ENCODE data around the gene ERFL. TPM values are rescaled to one million over a fixed set of nuclear protein-coding genes. Genes with fewer than 3 reads are reported as not detected.

The ERFL gene
- total and polyA plus RNA-seq, 2 of the 8 experiments (the other 6 are each of a cell fraction or from before 2014, with no cell fraction given): 0.12 TPM; not detected in 1

- H2BK20ac ChIP-seq (ENCODE audit: low read length): peak overlapping the region; percentile 97
- FAIRE-seq: no peak
- peaks cover 1% of the 10 kb centered on the region for H3K79me1 ChIP-seq (ENCODE audit: low read depth, low read length)
- H3K4ac ChIP-seq (replicated peaks; ENCODE audit: insufficient read length, low read depth, low read length): peak overlapping the region; percentile 13
- peak; percentile 12 for TF ChIP-seq EZH2 (IDR thresholded peaks at IDR 0.05; ENCODE audit: low read depth, low read length, severe bottlenecking)
- peak; percentile 14 for TF ChIP-seq RNF2 (IDR thresholded peaks at IDR 0.05; ENCODE audit: borderline replicate concordance, low read depth, low read length, missing control alignments, poor library complexity, severe bottlenecking)
- TF ChIP-seq ATF3 (IDR thresholded peaks at IDR 0.05; ENCODE audit: insufficient read depth, low read depth, low read length): no peak
- TF ChIP-seq TBP (IDR thresholded peaks at IDR 0.05; ENCODE audit: low read depth, low read length): no peak
- TF ChIP-seq SRF (IDR thresholded peaks at IDR 0.05; ENCODE audit: low read depth, low read length): no peak
- H2BK15ac ChIP-seq (ENCODE audit: low read length): peak overlapping the region; percentile 100
- no peak overlapping the region for H3K14ac ChIP-seq (ENCODE audit: insufficient read length)
- ChIA-PET CTCF (ENCODE audit: partially characterized antibody) (no interaction called here), POLR2A (ENCODE audit: partially characterized antibody) (interaction anchor here (0.7 kb wide), 1 partner anchor 13 kb away, joined by 3 read pairs; no protein-coding TSS in a partner anchor)
- H4K5ac ChIP-seq (ENCODE audit: insufficient read length, low read depth, low read length): no peak overlapping the region
- 53% methylated on average over 21 of the region's 27 CpGs; no CpG with 5 or more reads in 1 of the 2 experiments for WGBS, 2 experiments (ENCODE audit: extremely low coverage in 1 of 2, insufficient coverage in 1 of 2, insufficient read length in 1 of 2, insufficient replicate concordance in 2 of 2, low coverage in 1 of 2, low lambda C conversion rate in 2 of 2, missing lambda C conversion rate in 1 of 2)
- H3K36me3 ChIP-seq (ENCODE audit: control insufficient read depth in 2 of 4, insufficient read depth in 4 of 4, low read length in 3 of 4): no peaks in the 10 kb centered on the region
- H2AK5ac ChIP-seq (ENCODE audit: low read depth, low read length): peak overlapping the region; percentile 96
- H2AFZ ChIP-seq (ENCODE audit: low read length): no peak overlapping the region
- peak overlapping the region; percentile 95; the same call in 1 of the 2 replicates for H2BK12ac ChIP-seq (ENCODE audit: low read depth, low read length)
- peaks cover 59 to 100% (median 97%) of the 10 kb centered on the region in 4 experiments for H3K27me3 ChIP-seq (replicated peaks in 1 of 4; ENCODE audit: control insufficient read depth in 3 of 4, extremely low read depth in 1 of 4, insufficient read depth in 3 of 4, low read length in 3 of 4)
- H3K56ac ChIP-seq (replicated peaks; ENCODE audit: insufficient read length, low read depth, low read length): no peak overlapping the region
- no peaks in the 10 kb centered on the region for H3K79me2 ChIP-seq (ENCODE audit: control insufficient read depth in 1 of 2, insufficient read depth in 2 of 2, low read length in 2 of 2)
- H3K4me3 ChIP-seq (ENCODE audit: extremely low read depth in 1 of 4, insufficient read depth in 2 of 4, low read depth in 3 of 4, low read length in 4 of 4): no peak overlapping the region
- H3K27ac ChIP-seq (ENCODE audit: low read depth, low read length): no peak overlapping the region
- H3K23me2 ChIP-seq (ENCODE audit: low read depth, low read length): peaks cover 20% of the 10 kb centered on the region
- peaks cover 5 to 52% of the 10 kb centered on the region in 2 experiments for H4K20me1 ChIP-seq (replicated peaks in 1 of 2; ENCODE audit: control insufficient read depth in 1 of 2, insufficient read depth in 2 of 2, low read length in 2 of 2)
- no peak overlapping the region for H2BK120ac ChIP-seq (replicated peaks; ENCODE audit: low read depth, low read length)
- H4K8ac ChIP-seq (ENCODE audit: extremely low read depth, insufficient read depth, low read length): peak overlapping the region; percentile 19; the same call in 1 of the 2 replicates
- DNase-seq (ENCODE audit: low read depth in 1 of 2, low spot score in 2 of 2): no peak
- no peak overlapping the region for H2BK5ac ChIP-seq (ENCODE audit: low read depth, low read length)
- H3K9ac ChIP-seq (replicated peaks in 1 of 4; ENCODE audit: extremely low read depth in 1 of 4, low read depth in 3 of 4, low read length in 3 of 4): peak overlapping the region in 1 of 4 experiments; percentile 6; a peak in 1 of 7 replicates
- peak overlapping the region in 1 of 2 experiments; percentile 54; a peak in 1 of 4 replicates for H3K4me2 ChIP-seq (ENCODE audit: insufficient read depth in 1 of 2, low read depth in 2 of 2, low read length in 2 of 2)
- peaks cover 0 to 21% (median 7%) of the 10 kb centered on the region in 4 experiments; a peak in 5 of 7 replicates for H3K4me1 ChIP-seq (replicated peaks in 1 of 4; ENCODE audit: control insufficient read depth in 3 of 4, insufficient read depth in 4 of 4, low read length in 3 of 4)
- H4K91ac ChIP-seq (replicated peaks; ENCODE audit: insufficient read length, low read length): no peak overlapping the region
- H3K18ac ChIP-seq (ENCODE audit: extremely low read depth, low read length): no peak overlapping the region
- H3K9me3 ChIP-seq (ENCODE audit: insufficient read depth in 2 of 2, low read depth in 1 of 2, low read length in 1 of 2): no peaks in the 10 kb centered on the region
- peak overlapping the region; percentile 28 for H3K23ac ChIP-seq (ENCODE audit: insufficient read length)
Observed at GRCh38 chr19:41915776-41916414, 12.4 kb downstream of the ERFL start.

Measured in H1 (cell line).